Activated CD8-positive, alpha-beta memory T cell treated with anti-CD3 and anti-CD28 coated beads, Interleukin-2, amount 50 U/mL, for 4 hours (primary cell): ENCODE data around the gene OTUD7B.
"Not testable (repeated sequence)": the region's sequence is repeated elsewhere in the genome, so short reads cannot be mapped to it uniquely, and the experiment has no call there.

Experiments used
- DNase-seq: peaks from one replicate; pipeline ENCODE4 v3.0.0-alpha.2; 2020

The OTUD7B gene

GRCh38 chr1:150001415-150001814, 9.1 kb downstream of the OTUD7B start:
- no peak for DNase-seq

- no peak for DNase-seq
Measured at GRCh38 chr1:149997585-149998262, 12.8 kb downstream of the OTUD7B start.

- no peak for DNase-seq
Measured at GRCh38 chr1:149995927-149996326, 14.6 kb downstream of the OTUD7B start.

- no peak for DNase-seq
Measured at GRCh38 chr1:149993764-149994163, 16.8 kb downstream of the OTUD7B start.

GRCh38 chr1:149993181-149993580, 17.3 kb downstream of the OTUD7B start:
- no peak for DNase-seq

GRCh38 chr1:149987297-149987595, 23.3 kb downstream of the OTUD7B start:
- no peak for DNase-seq

- no peak for DNase-seq
Measured at GRCh38 chr1:149986486-149987296, 23.8 kb downstream of the OTUD7B start.

GRCh38 chr1:149979972-149980540, 30.5 kb downstream of the OTUD7B start:
- no peak for DNase-seq

GRCh38 chr1:149979245-149979971, 31.1 kb downstream of the OTUD7B start:
- DNase-seq = no peak

GRCh38 chr1:149978547-149979023, 31.9 kb downstream of the OTUD7B start:
- no peak for DNase-seq

GRCh38 chr1:149977345-149977744, 33.2 kb downstream of the OTUD7B start:
- no peak for DNase-seq

GRCh38 chr1:149972547-149972946, 38.0 kb downstream of the OTUD7B start:
- no peak for DNase-seq

- no peak for DNase-seq
Measured at GRCh38 chr1:149967646-149968045, 42.9 kb downstream of the OTUD7B start.

- no peak for DNase-seq
Measured at GRCh38 chr1:149967041-149967440, 43.5 kb downstream of the OTUD7B start.

GRCh38 chr1:149966405-149966804, 44.1 kb downstream of the OTUD7B start:
- no peak for DNase-seq

GRCh38 chr1:149965440-149965839, 45.1 kb downstream of the OTUD7B start:
- no peak for DNase-seq

GRCh38 chr1:149963358-149963757, 47.2 kb downstream of the OTUD7B start:
- no peak for DNase-seq

GRCh38 chr1:149962736-149963135, 47.8 kb downstream of the OTUD7B start:
- DNase-seq = no peak

GRCh38 chr1:149962039-149962647, 48.4 kb downstream of the OTUD7B start:
- DNase-seq = peak; percentile 31

- not testable (repeated sequence) for DNase-seq
Measured at GRCh38 chr1:149957548-149957947, 53.0 kb downstream of the OTUD7B start.

GRCh38 chr1:149949911-149950310, 60.6 kb downstream of the OTUD7B start:
- no peak for DNase-seq

GRCh38 chr1:149945206-149945605, 65.3 kb downstream of the OTUD7B start:
- DNase-seq = no peak

GRCh38 chr1:149942885-149943284, 67.6 kb downstream of the OTUD7B start:
- DNase-seq = no peak
